Tibial nerve (tissue), 4 donors: Measurements from ENCODE around the gene CD74. TPM values are rescaled to one million over a fixed set of nuclear protein-coding genes. Genes with fewer than 3 reads are reported as not detected.

ENCODE experiments used
- DNase-seq, 2 donors: peaks; one replicate each; pipeline ENCODE4 v3.0.0-alpha.2; 2019; ENCODE audit warnings: low spot score in 2 of 2
- H3K27ac ChIP-seq, 4 donors: fragments of 200-600 bp; sonication (generic) in 3 of 4; one replicate each; pipeline ENCODE4 v1.5.1; 2017 to 2019; ENCODE audit warnings: mild to moderate bottlenecking in 1 of 4
- H3K27me3 ChIP-seq, 2 donors: fragments of 200-600 bp; sonication (generic) in 1 of 2; one replicate each; pipeline versions ENCODE4 v1.5.1 to v1.6.0; 2017 to 2019
- H3K36me3 ChIP-seq, 3 donors: fragments of 200-600 bp; sonication (generic); one replicate each; pipeline ENCODE4 v1.5.1; 2018 to 2019
- H3K4me1 ChIP-seq, 4 donors: fragments of 200-600 bp; sonication (generic) in 3 of 4; one replicate each; pipeline ENCODE4 v1.5.1; 2017 to 2019
- H3K4me3 ChIP-seq, 4 donors: fragments of 200-600 bp; sonication (generic) in 3 of 4; one replicate each; pipeline ENCODE4 v1.5.1; 2017 to 2019; ENCODE audit warnings: mild to moderate bottlenecking in 1 of 4, moderate library complexity in 1 of 4
- H3K9me3 ChIP-seq, 4 donors: fragments of 200-600 bp; sonication (generic) in 3 of 4; one replicate each; pipeline ENCODE4 v1.5.1; 2017 to 2019
- EP300 ChIP-seq, 2 donors: sonication (generic); formaldehyde crosslinking; IDR thresholded peaks; one replicate each; pipeline ENCODE4 v1.6.1; 2017; ENCODE audit warnings: antibody characterized with exemption in 2 of 2, mild to moderate bottlenecking in 1 of 2
- POLR2A ChIP-seq, 2 donors: fragments of 450-650 bp; IDR thresholded peaks; one replicate each; pipeline ENCODE4 v1.6.1; 2017; ENCODE audit warnings: antibody characterized with exemption in 2 of 2, mild to moderate bottlenecking in 2 of 2, moderate library complexity in 2 of 2
- WGBS, 2 donors: methylation state at CpG; one replicate each; pipeline ENCODE4 v1.1.5; 2018; 5-methylcytosine and 5-hydroxymethylcytosine counted together
- total RNA-seq, 4 donors: library from RNA; depleted of rRNA; stranded (reverse); fragments of >200 nt; gene quantifications; one replicate each; pipeline ENCODE4 v1.1.0, GENCODE V29; 2016
- TF ChIP-seq, protein P1 (sequence below), 5 experiments: fragments of 200-600 bp in 3 of 5; fragments of 450-650 bp in 2 of 5; sonication (generic) in 3 of 5; IDR thresholded peaks; one replicate each; pipeline ENCODE4 v1.5.1; 2016 to 2019; ENCODE audit warnings: antibody characterized with exemption in 5 of 5, mild to moderate bottlenecking in 3 of 5, moderate library complexity in 2 of 5

CD74 gene
- total RNA-seq, 4 donors from 2014 or later, result 309 to 1,049 (median 557) TPM

DNA sequence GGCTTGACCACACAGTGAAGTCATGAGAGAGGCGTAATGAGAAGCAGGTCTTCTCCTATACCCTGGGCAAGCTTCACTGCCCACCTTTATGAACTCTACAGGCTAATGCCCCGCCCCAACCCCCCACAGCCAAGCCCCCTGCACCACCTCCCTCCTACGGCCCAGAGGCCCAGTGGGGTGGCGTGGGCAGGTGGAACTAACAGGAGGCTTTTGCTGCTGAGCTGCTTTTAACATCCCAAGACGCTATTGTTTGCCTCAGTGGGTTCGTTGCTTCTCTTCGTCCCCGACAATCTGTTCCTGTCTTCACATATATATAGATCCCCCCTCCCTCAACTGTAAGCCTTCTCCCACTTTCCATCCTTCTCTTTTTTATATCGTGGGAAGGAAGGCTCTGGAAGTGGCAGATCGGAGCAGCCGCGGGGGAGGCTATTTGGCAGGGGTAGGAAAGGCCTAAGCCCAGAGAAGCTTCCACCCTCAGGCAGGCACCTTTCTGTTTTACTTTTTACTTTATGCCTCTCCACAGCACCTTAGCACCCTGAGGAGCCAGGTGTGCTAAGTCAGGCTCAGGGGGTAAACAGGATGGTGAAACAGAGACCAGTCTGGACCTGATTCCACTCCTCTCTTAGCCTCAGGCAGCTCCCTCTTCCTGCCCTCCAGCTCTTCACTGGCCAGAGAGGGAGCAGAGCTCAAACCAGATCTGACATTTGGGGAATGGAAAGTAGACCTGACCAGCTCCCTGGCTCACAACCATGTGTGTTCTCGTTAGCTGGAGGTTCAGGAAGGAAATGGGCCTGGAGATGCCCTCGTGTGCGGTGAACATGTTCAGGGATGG, 26.5 kb downstream of the CD74 start:
- Histone ChIP-seq H3K9me3 (no peaks in the 10 kb centered on the region), H3K4me3 (no peak overlapping the region), H3K27me3 (no peaks in the 10 kb centered on the region), H3K4me1 (no peaks in the 10 kb centered on the region), H3K27ac (no peak overlapping the region), H3K36me3 (peaks cover 0 to 100% (median 36%) of the 10 kb centered on the region in 3 donors)
- TF ChIP-seq EP300 (IDR thresholded peaks at IDR 0.05), result no peak
- TF ChIP-seq POLR2A (IDR thresholded peaks at IDR 0.05), result no peak
- TF ChIP-seq, protein P1, sequence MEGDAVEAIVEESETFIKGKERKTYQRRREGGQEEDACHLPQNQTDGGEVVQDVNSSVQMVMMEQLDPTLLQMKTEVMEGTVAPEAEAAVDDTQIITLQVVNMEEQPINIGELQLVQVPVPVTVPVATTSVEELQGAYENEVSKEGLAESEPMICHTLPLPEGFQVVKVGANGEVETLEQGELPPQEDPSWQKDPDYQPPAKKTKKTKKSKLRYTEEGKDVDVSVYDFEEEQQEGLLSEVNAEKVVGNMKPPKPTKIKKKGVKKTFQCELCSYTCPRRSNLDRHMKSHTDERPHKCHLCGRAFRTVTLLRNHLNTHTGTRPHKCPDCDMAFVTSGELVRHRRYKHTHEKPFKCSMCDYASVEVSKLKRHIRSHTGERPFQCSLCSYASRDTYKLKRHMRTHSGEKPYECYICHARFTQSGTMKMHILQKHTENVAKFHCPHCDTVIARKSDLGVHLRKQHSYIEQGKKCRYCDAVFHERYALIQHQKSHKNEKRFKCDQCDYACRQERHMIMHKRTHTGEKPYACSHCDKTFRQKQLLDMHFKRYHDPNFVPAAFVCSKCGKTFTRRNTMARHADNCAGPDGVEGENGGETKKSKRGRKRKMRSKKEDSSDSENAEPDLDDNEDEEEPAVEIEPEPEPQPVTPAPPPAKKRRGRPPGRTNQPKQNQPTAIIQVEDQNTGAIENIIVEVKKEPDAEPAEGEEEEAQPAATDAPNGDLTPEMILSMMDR (IDR thresholded peaks at IDR 0.05), result no peak
- 78% methylated on average over 15 of the region's 15 CpGs for WGBS, 2 donors
- no peak for DNase-seq

DNA sequence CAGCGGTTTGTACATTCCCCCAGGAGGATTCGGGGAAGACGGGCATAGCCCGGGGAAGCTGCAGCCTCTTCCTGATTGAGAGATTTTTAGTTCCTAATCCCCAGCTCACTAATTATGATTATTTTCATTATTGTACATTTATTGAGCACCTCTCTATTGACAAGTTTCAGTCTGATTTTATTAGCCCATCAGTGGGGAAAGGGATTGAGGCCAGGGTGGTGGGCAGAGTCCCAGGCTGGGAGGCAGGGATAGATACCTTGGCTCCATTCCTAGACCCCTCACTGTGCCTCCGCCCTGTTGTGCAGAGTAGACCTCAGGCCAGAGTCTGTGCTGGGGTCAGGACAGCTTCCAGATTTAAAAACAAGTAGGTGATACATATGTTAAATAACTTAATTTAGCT, 28.0 kb downstream of the CD74 start:
- Histone ChIP-seq H3K9me3 (no peaks in the 10 kb centered on the region), H3K4me1 (no peaks in the 10 kb centered on the region), H3K27ac (no peak overlapping the region), H3K4me3 (no peak overlapping the region), H3K27me3 (no peaks in the 10 kb centered on the region), H3K36me3 (peaks cover 0 to 100% (median 50%) of the 10 kb centered on the region in 3 donors)
- no peak for DNase-seq
- TF ChIP-seq EP300 (IDR thresholded peaks at IDR 0.05) (no peak), POLR2A (IDR thresholded peaks at IDR 0.05) (no peak)
- TF ChIP-seq, protein P1 (IDR thresholded peaks at IDR 0.05), result no peak
- 83 to 89% methylated on average over 5 of the region's 5 CpGs for WGBS, 2 donors

DNA sequence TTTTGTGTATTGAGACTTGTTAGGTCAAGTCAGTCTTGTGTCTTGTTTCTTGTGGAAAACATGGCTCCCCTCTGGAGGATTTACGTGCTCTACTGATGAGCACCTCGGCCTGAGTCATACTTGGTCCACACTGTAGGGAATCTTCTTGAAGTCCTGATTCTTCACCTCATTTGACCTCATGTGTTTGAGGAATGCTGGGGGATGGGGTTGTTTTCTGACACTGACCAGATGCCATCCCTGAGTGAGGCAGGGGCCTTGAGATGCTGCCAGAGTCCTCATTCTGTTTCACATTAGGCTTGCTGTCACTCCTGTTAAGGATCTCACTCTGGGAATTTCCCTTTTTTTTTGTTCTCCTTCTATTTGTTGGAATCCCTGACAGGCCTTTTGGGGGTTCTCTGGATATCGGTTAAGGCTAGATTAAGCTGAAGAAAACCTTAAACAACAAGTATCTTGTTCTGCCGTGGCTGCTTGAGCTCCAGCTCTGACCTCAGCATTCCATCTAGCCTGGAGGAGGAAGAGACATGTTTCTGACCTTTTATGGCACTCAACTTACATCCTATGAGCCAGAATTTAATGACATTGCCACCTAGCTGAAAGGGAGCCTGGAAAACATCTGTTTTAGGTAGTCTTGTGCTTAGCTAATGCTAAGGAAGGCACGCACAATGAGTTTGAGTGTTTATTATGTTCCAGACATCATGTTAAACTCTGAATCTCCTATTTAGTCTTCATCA, 34.6 kb downstream of the CD74 start:
- 48 to 53% methylated on average over 5 of the region's 5 CpGs for WGBS, 2 donors
- no peak for TF ChIP-seq EP300 (IDR thresholded peaks at IDR 0.05)
- TF ChIP-seq, protein P1 (IDR thresholded peaks at IDR 0.05), result no peak
- TF ChIP-seq POLR2A (IDR thresholded peaks at IDR 0.05), result no peak
- Histone ChIP-seq H3K27ac (no peak overlapping the region), H3K27me3 (no peaks in the 10 kb centered on the region), H3K4me1 (no peaks in the 10 kb centered on the region), H3K9me3 (no peaks in the 10 kb centered on the region), H3K4me3 (no peak overlapping the region), H3K36me3 (peaks cover 2 to 100% (median 63%) of the 10 kb centered on the region in 3 donors)
- DNase-seq, result no peak

DNA sequence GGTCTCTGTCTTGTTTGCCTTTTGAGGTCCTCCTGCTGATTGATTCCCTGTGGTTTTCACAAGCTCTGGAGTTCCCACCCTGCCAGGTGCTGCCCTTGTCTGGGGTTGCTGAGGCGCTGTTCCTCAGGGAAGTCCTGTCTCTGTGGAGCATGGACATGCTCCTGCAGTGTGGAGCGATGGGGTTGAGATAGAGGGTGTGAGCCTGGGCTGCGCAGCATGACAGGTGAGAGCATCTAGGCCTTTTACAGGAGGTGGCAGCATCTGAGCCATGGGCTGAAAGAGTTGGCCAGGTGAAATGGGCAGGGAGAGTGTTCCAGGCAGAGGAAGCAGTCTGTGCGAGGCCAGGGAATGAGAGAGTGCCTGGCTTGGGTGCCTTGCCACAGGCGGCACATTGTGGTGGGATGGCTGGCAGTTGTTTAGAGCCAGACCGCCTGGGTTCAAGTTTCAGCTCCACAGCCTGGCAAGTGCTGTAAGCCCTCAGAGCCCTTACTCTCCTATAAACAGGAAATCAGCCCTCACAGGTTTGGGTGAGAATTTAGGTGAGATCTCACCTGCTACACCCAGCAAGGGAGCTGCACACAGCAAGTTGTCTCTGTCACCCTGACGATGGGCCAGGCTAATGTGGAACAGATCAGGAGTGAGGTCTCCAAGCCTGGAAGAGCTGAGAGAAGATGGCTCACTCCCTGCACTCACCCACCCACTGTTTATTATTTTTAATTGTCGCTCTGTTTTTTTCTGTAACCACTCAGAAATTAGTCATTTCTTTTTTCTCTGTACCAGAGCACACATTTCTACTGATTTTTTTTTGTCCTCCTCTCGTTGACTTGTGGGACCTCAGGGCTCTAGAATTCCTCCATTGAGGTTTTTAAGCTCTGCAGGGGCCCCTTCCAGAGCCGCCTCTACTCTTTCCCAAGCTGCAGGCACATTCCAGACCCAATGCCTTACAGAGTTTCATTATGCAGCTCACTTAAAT, 35.6 kb downstream of the CD74 start:
- 64 to 68% methylated on average over 10 of the region's 10 CpGs for WGBS, 2 donors
- Histone ChIP-seq H3K36me3 (peaks cover 2 to 100% (median 54%) of the 10 kb centered on the region in 3 donors), H3K4me1 (no peaks in the 10 kb centered on the region), H3K9me3 (no peaks in the 10 kb centered on the region), H3K4me3 (no peak overlapping the region), H3K27ac (no peak overlapping the region), H3K27me3 (no peaks in the 10 kb centered on the region)
- TF ChIP-seq POLR2A (IDR thresholded peaks at IDR 0.05) (no peak), EP300 (IDR thresholded peaks at IDR 0.05) (no peak)
- TF ChIP-seq, protein P1 (IDR thresholded peaks at IDR 0.05), result no peak
- DNase-seq, result no peak
